ENCODE data around the gene RASSF8. TPM values are rescaled to one million over a fixed set of nuclear protein-coding genes. Genes with fewer than 3 reads are reported as not detected.

The RASSF8 gene
- total RNA-seq, 1 donor from 2014 or later, result 29.6 TPM

DNA sequence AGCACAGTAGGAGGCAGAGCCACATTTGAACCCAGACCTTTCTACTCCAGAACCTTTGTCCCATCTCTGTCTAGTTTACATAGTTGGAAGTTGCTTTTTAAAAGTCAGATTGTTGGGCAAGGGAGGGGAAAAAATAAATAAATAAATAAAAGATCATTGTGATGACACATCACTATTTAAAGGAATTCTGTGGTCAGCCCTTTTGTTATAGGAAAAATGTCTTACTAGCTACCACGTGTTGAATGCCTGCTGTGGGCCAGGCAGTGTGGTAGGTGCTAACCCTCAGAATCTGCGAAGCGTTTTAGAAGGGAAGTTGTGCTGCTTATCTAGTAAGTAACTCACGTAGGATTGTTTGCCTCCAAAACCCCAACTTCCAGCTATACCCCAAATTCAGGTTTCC, 104.1 kb downstream of the RASSF8 start:
- DNase-seq (ENCODE audit: low read depth), result peak; percentile 12
- H3K4me3 ChIP-seq (ENCODE audit: low read depth, low read length), result no peak overlapping the region
- TF ChIP-seq, protein P1, sequence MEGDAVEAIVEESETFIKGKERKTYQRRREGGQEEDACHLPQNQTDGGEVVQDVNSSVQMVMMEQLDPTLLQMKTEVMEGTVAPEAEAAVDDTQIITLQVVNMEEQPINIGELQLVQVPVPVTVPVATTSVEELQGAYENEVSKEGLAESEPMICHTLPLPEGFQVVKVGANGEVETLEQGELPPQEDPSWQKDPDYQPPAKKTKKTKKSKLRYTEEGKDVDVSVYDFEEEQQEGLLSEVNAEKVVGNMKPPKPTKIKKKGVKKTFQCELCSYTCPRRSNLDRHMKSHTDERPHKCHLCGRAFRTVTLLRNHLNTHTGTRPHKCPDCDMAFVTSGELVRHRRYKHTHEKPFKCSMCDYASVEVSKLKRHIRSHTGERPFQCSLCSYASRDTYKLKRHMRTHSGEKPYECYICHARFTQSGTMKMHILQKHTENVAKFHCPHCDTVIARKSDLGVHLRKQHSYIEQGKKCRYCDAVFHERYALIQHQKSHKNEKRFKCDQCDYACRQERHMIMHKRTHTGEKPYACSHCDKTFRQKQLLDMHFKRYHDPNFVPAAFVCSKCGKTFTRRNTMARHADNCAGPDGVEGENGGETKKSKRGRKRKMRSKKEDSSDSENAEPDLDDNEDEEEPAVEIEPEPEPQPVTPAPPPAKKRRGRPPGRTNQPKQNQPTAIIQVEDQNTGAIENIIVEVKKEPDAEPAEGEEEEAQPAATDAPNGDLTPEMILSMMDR (conservative IDR thresholded peaks at IDR 0.05; ENCODE audit: low read depth, low read length), result no peak

DNA sequence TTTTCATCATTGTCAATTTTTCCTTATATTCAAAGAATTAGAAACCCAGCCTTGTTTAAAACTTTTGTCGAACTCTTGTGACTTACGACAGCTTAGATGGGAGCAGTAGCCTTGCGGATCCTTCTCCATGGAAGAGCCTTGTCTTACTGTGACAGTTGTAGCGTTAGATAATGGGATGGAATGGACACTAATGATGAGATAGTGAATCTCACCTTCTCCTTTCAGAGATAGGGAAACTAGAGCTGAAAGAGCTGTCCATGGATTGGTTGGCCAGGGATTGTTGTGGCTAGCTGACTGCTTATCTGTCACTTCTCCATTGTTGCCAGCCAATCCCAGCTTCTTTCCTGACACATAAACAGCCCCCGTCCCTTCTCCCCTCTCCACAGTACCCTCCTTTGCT, 107.0 kb downstream of the RASSF8 start:
- TF ChIP-seq, protein P1 (conservative IDR thresholded peaks at IDR 0.05; ENCODE audit: low read depth, low read length), result no peak
- H3K4me3 ChIP-seq (ENCODE audit: low read depth, low read length), result no peak overlapping the region
- DNase-seq (ENCODE audit: low read depth), result no peak

DNA sequence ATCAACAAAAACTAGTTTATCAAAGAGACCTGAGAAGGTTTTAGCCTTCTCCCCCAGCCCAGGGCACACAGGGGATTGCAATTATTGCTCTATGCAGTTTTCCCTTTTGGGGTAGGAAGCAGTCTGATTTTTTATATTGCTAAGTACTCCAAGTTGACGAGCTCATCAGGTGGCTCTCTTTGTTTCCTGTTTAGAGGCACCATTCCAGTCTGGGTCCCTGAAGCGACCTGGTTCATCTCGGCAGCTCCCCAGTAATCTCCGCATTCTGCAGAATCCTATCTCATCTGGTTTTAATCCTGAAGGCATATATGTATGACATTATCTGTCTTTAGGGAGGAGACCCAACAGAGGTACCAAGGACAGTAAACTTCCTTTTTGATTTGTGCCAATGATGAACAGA, 110.0 kb downstream of the RASSF8 start:
- TF ChIP-seq, protein P1 (conservative IDR thresholded peaks at IDR 0.05; ENCODE audit: low read depth, low read length), result no peak
- no peak for DNase-seq (ENCODE audit: low read depth)
- no peak overlapping the region for H3K4me3 ChIP-seq (ENCODE audit: low read depth, low read length)

DNA sequence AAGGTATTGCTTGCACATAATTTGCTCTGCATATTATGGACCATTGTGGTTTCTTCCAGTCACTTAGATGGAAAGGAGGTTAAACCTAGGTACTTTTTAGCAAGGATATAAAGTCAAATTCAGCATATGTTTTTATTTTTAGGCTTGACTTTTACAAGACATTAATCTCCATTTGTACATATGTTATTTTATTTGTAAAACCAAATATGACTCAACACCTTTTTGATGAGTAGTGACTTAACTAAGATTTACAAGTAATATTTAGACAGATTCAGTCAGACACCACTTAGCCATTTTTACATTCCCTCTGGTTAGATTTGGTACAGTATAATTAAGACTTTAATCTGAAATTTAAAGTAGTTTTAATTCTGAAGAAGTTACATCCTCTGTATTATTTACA, 111.3 kb downstream of the RASSF8 start:
- DNase-seq (ENCODE audit: low read depth), result no peak
- TF ChIP-seq, protein P1 (conservative IDR thresholded peaks at IDR 0.05; ENCODE audit: low read depth, low read length), result no peak
- H3K4me3 ChIP-seq (ENCODE audit: low read depth, low read length), result no peak overlapping the region

DNA sequence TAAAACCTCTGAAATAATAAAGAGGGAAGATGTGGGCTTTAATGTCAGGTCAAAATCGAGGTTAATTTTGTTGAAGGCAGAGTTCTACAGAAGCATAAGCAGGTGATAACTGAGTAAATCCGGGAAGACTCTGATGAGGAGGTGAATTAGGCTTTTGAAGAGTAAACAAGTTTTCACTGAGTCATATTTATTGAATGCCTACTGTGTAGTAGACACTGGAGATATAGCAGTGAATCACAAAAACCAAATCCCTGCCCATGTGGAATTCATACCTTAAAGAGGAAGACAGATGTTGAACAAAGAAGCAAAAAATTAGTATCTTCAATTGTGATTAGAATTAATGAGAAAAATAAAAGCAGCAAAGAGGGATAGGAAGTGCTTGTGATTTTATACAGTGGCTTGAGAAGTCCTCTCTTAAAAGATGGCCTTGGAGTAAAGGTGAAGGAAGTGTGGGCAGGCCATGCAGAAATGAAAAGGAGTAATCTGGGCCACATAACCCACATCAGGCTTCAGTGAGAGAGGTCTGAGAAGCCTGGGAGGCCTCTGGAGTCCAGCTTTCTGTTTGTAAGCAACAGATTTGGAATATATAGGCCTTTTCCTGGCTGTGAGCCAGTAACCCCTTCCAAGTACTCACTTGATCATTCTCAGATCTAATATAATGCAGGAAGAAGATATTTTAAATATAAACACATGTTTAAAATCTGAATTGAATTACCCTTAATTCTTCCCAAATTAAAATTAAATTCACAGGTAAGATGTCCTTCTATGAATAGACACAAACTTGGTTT, 119.6 kb downstream of the RASSF8 start:
- DNase-seq (ENCODE audit: low read depth), result no peak
- TF ChIP-seq, protein P1 (conservative IDR thresholded peaks at IDR 0.05; ENCODE audit: low read depth, low read length), result no peak

DNA sequence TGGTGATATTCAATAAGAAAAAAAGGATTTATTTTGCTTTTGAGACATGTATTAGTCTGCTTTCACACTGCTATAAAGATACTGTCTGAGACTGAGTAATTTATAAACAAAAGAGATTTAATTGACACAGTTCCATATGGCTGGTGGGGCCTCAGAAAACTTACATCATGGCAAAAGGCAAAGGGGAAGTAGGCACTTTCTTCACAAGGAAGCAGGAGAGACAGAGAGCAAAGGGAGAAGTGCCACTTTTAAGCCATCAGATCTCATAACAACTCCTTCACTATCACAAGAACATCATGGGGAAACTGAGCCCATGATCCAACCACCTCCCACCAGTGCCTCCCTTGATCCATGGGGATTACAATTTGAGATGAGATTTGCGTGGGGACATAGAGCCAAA, 122.4 kb downstream of the RASSF8 start:
- no peak for DNase-seq (ENCODE audit: low read depth)
- TF ChIP-seq, protein P1 (conservative IDR thresholded peaks at IDR 0.05; ENCODE audit: low read depth, low read length), result no peak
- no peak overlapping the region for H3K4me3 ChIP-seq (ENCODE audit: low read depth, low read length)

More for the DNA sequence above, 119.6 kb downstream of the RASSF8 start:
- no peak overlapping the region for H3K4me3 ChIP-seq (ENCODE audit: low read depth, low read length)

DNA sequence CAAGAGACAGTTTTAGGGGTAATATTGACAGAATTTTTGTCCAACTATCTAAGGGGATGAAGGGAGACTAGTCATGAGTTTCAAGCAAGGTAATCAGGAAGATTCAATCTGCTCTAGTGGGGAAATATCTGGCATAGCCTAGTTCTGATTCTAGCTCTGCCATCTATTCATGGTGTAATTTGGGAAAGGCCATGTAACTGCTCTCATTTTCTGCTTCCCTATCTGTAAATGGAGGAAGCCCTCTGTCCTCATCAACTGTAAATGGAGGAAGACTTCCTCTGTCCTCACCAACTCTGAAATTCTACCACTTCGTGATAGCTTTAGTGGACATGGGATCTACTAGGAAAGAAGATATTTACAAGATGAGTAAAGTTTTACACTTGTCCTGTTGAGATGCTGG, 128.5 kb downstream of the RASSF8 start:
- H3K4me3 ChIP-seq (ENCODE audit: low read depth, low read length), result no peak overlapping the region
- DNase-seq (ENCODE audit: low read depth), result no peak
- TF ChIP-seq, protein P1 (conservative IDR thresholded peaks at IDR 0.05; ENCODE audit: low read depth, low read length), result no peak
